ENCODE results near the gene IKZF1.
A peak's percentile ranks its signal among the peaks of the same experiment; 100 is the strongest.

GRCh38 chr7:50369143-50370026 lies 64.9 kb downstream of the IKZF1 start:
- no peak for TF ChIP-seq USF2 (IDR thresholded peaks at IDR 0.05)
- no peak; the same call in 2 of the 3 replicates for TF ChIP-seq CTCF (IDR thresholded peaks at IDR 0.05)
- TF ChIP-seq BCL3 (IDR thresholded peaks at IDR 0.05), result no peak
- TF ChIP-seq SMC3 (IDR thresholded peaks at IDR 0.05), result 0 out of 3 replicates have a peak, but pooled peaks have one; percentile 6
- no peak for TF ChIP-seq PHF8 (IDR thresholded peaks at IDR 0.05; ENCODE audit: borderline replicate concordance, low read depth)
- TF ChIP-seq POLR2AphosphoS2 (conservative IDR thresholded peaks at IDR 0.05; ENCODE audit: low read length), result no peak
- no peak for TF ChIP-seq MYC (IDR thresholded peaks at IDR 0.05; ENCODE audit: borderline replicate concordance, low read length)
- TF ChIP-seq EP300 (IDR thresholded peaks at IDR 0.05), result no peak
- no peak for TF ChIP-seq TFCP2L1 (CRISPR knock-in tag; IDR thresholded peaks at IDR 0.05)
